HG03521 (cell line): ENCODE data around the gene KLRF1.
"Not testable (repeated sequence)": the region's sequence is repeated elsewhere in the genome, so short reads cannot be mapped to it uniquely, and the experiment has no call there.

Experiments
- ATAC-seq: cut with Tn5 transposase; IDR thresholded peaks from one replicate; pipeline ENCODE4 v1.9.1; 2021; ENCODE audit warnings: mild to moderate bottlenecking, moderate library complexity; ENCODE audit not compliant: unreplicated experiment

KLRF1 gene

GRCh38 chr12:9868951-9869306 lies 41.6 kb downstream of the KLRF1 start:
- no peak for ATAC-seq

GRCh38 chr12:9869307-9870161 lies 42.3 kb downstream of the KLRF1 start, which contains the start of gene CLEC2B:
Gene CLEC2B (minus strand): TSS chr12:9869354.
- ATAC-seq = no peak

- ATAC-seq = no peak
Observed at GRCh38 chr12:9870286-9870866, 43.1 kb downstream of the KLRF1 start.

GRCh38 chr12:9872162-9872561 lies 44.9 kb downstream of the KLRF1 start:
- no peak for ATAC-seq

GRCh38 chr12:9872742-9873141 lies 45.5 kb downstream of the KLRF1 start:
- ATAC-seq = no peak

- ATAC-seq = not testable (repeated sequence)
Observed at GRCh38 chr12:9876120-9876519, 48.8 kb downstream of the KLRF1 start.

- ATAC-seq = no peak
Observed at GRCh38 chr12:9880532-9881078, 53.3 kb downstream of the KLRF1 start.

- no peak for ATAC-seq
Observed at GRCh38 chr12:9881246-9881645, 54.0 kb downstream of the KLRF1 start, which contains the start of gene KLRF2. Gene KLRF2 (plus strand): TSS chr12:9881489. CDS start chr12:9881596, 107 bp downstream.

GRCh38 chr12:9881988-9882387 lies 54.7 kb downstream of the KLRF1 start:
- no peak for ATAC-seq

GRCh38 chr12:9883175-9883574 lies 55.9 kb downstream of the KLRF1 start:
- no peak for ATAC-seq

- no peak for ATAC-seq
Observed at GRCh38 chr12:9888665-9889273, 61.5 kb downstream of the KLRF1 start.
